MCF 10A (cell line): ENCODE results near the gene OR2T35. TPM values are rescaled to one million over a fixed set of nuclear protein-coding genes. Genes with fewer than 3 reads are reported as not detected.

ENCODE experiments used
- BruUV-seq: library from RNA; stranded (reverse); fragments of 400-500 nt; replicated peaks from 2 replicates; lab custom pipeline; 2021; lab: Mats Ljungman, UMichigan
- CTCF ChIA-PET: fragments of 300-600 bp; sonication (Branson Sonifier 250); formaldehyde crosslinking; extraction: SDS; loops from one replicate; lab custom pipeline; 2021; ENCODE audit warnings: antibody characterized with exemption, inconsistent platforms; lab: Yijun Ruan, JAX
- POLR2A ChIA-PET: fragments of 300-600, 350-650 bp; sonication (Branson Sonifier 250); formaldehyde crosslinking; extraction: SDS; loops from one replicate; lab custom pipeline; 2020; ENCODE audit warnings: antibody characterized with exemption, inconsistent platforms; lab: Yijun Ruan, JAX
- DNase-seq: peaks from one replicate; pipeline ENCODE4 v3.0.0-alpha.2; 2018; ENCODE audit not compliant: unreplicated experiment
- H3K27ac Mint-ChIP-seq: one replicate; pipeline ENCODE4 v1.8.0; 2022; ENCODE audit warnings: mild to moderate bottlenecking, low read depth, mixed read lengths; ENCODE audit not compliant: unreplicated experiment
- H3K27me3 Mint-ChIP-seq: one replicate; pipeline ENCODE4 v1.8.0; 2022; ENCODE audit warnings: mixed read lengths; ENCODE audit not compliant: insufficient read depth, unreplicated experiment
- H3K36me3 Mint-ChIP-seq: one replicate; pipeline ENCODE4 v1.8.0; 2022; ENCODE audit warnings: mild to moderate bottlenecking, moderate library complexity, mixed read lengths; ENCODE audit not compliant: insufficient read depth, unreplicated experiment
- H3K4me1 Mint-ChIP-seq: one replicate; pipeline ENCODE4 v1.8.0; 2022; ENCODE audit warnings: mixed read lengths; ENCODE audit not compliant: insufficient read depth, unreplicated experiment
- H3K4me3 Mint-ChIP-seq: one replicate; pipeline ENCODE4 v1.8.0; 2022; ENCODE audit warnings: mild to moderate bottlenecking, moderate library complexity, mixed read lengths; ENCODE audit not compliant: unreplicated experiment
- H3K9me3 Mint-ChIP-seq: one replicate; pipeline ENCODE4 v1.8.0; 2022; ENCODE audit warnings: mixed read lengths; ENCODE audit not compliant: unreplicated experiment
- CTCF ChIP-seq: fragments of 200-600 bp; IDR thresholded peaks from one replicate; pipeline ENCODE4 v1.8.0; 2022; ENCODE audit warnings: antibody characterized with exemption, mild to moderate bottlenecking; ENCODE audit not compliant: unreplicated experiment
- intact Hi-C: fragments of 100-400 bp; cut with micrococcal nuclease; formaldehyde crosslinking; loops from 2 replicates; pipeline ENCODE4 v1.14.1; 2022
- total RNA-seq: library from RNA; stranded (reverse); gene quantifications from 2 replicates; pipeline ENCODE4 v1.2.3, GENCODE V29; 2022

Gene OR2T35
- total RNA-seq, 1 experiment from 2014 or later = not detected

DNA sequence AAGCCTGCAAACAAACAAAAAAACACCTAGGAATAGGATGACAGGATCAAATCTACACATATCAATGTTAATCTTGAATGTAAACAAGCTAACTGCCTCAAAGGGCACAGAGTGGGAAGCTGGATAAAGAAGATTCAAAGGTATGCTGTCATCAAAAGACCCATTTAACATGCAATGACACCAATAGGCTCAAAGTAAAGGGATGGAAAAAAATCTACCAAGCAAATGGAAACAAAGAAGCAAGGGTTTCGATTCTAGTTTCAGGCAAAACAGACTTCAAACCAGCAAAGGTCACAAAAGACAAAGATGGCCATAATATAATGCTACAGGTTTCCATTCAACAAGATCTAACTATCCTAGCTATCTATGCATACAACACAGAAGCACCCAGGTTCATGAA lies 31.3 kb downstream of the OR2T35 start:
- no peak for TF ChIP-seq CTCF
- no peaks in the 10 kb centered on the region for H3K27me3 Mint-ChIP-seq
- H3K4me1 Mint-ChIP-seq = peaks cover 12% of the 10 kb centered on the region
- ChIA-PET POLR2A (interaction anchor here (0.7 kb wide), 1 partner anchor 18 kb away, joined by 4 read pairs; no protein-coding TSS in a partner anchor), CTCF (interaction anchor here (0.6 to 3.6 kb wide), 3 partner anchors 9 to 370 kb away, joined by 3 to 30 read pairs (median 8); no protein-coding TSS in a partner anchor)
- no TSS peak for BruUV-seq
- no peaks in the 10 kb centered on the region for H3K36me3 Mint-ChIP-seq
- no peak for DNase-seq
- H3K27ac Mint-ChIP-seq = no peak overlapping the region
- intact Hi-C loops = no loop called here
- H3K4me3 Mint-ChIP-seq = no peak overlapping the region
- no peaks in the 10 kb centered on the region for H3K9me3 Mint-ChIP-seq

DNA sequence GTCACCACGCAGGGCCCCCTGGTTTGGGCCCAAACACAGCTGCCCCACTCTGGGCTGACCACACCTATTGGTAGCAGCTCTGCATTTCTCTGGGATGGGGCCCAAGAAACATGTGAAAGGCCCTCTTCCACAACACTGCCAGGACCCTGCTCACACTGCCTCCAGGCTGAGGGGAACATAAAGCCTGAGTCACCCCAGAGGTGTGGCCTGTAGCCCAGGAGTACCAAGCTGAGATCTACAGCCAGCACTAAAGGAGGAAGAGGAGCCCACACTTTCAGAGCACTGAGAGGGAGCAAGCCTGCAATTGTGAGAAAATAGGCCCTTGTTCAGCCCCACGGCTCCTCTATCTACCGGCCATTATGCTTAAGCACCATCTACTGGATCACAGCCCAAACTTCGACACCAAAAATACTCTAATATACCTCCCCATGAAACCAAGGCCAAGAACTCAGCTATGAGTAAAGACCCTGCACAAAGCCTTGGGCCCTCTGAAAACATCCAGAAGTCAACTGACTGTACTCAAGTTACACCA lies 33.1 kb downstream of the OR2T35 start:
- DNase-seq = peak; percentile 52
- CTCF ChIA-PET = interaction anchor here (0.8 to 3.6 kb wide), 7 partner anchors 11 to 383 kb away, joined by 3 to 30 read pairs (median 5); no protein-coding TSS in a partner anchor
- no peak overlapping the region for H3K27ac Mint-ChIP-seq
- POLR2A ChIA-PET = no interaction called here
- no peaks in the 10 kb centered on the region for H3K9me3 Mint-ChIP-seq
- no peaks in the 10 kb centered on the region for H3K27me3 Mint-ChIP-seq
- H3K4me1 Mint-ChIP-seq = peaks cover 8% of the 10 kb centered on the region
- no peak overlapping the region for H3K4me3 Mint-ChIP-seq
- TF ChIP-seq CTCF = no peak
- BruUV-seq = no TSS peak
- no peaks in the 10 kb centered on the region for H3K36me3 Mint-ChIP-seq
- intact Hi-C loops = loop anchor here (1.0 kb wide), 1 partner anchor 208 kb away; no protein-coding TSS in a partner anchor

- H3K4me3 Mint-ChIP-seq = no peak overlapping the region
- H3K9me3 Mint-ChIP-seq = no peaks in the 10 kb centered on the region
- no peaks in the 10 kb centered on the region for H3K27me3 Mint-ChIP-seq
- H3K36me3 Mint-ChIP-seq = no peaks in the 10 kb centered on the region
- no peak for DNase-seq
- peaks cover 8% of the 10 kb centered on the region for H3K4me1 Mint-ChIP-seq
- intact Hi-C loops = no loop called here
- TF ChIP-seq CTCF = no peak
- CTCF ChIA-PET = interaction anchor here (1.0 to 1.7 kb wide), 3 partner anchors 10 to 206 kb away, joined by 3 to 8 read pairs (median 4); no protein-coding TSS in a partner anchor
- H3K27ac Mint-ChIP-seq = no peak overlapping the region
- no TSS peak for BruUV-seq
- POLR2A ChIA-PET = no interaction called here
These were observed 34.8 kb downstream of the OR2T35 start for GRCh38 chr1:248610301-248610700.

DNA sequence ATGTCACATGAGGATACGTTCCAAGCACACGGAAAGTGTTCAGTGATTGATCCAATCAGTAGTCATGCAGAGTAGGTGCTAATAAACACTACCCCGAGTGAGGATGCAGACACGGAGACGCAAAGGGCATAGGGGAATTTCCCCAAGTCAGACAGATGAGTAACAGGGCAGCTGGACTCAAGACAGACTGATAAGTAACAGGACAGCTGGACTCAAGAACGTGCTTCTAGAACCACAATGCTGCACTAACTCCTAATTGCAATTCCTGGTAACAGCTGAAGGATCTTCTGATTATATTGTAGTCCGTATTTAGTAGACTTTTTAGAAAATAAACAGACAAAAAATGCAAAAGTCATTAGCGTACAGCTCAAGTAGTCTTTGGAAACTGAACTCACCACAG lies 45.7 kb downstream of the OR2T35 start:
- ChIA-PET POLR2A (no interaction called here), CTCF (no interaction called here)
- Mint-ChIP-seq H3K4me3 (no peak overlapping the region), H3K36me3 (no peaks in the 10 kb centered on the region), H3K27ac (no peak overlapping the region), H3K27me3 (no peaks in the 10 kb centered on the region), H3K4me1 (peaks cover 11% of the 10 kb centered on the region), H3K9me3 (peaks cover 12% of the 10 kb centered on the region)
- intact Hi-C loops = no loop called here
- no peak for TF ChIP-seq CTCF
- no peak for DNase-seq
- BruUV-seq = no TSS peak
